Mammary epithelial cell (primary cell): ENCODE data around the gene LCOR.

Experiments
- EZH2 ChIP-seq: IDR thresholded peaks from 2 replicates; pipeline ENCODE4 v1.6.1; 2012; ENCODE audit warnings: low read length, inconsistent platforms, borderline replicate concordance
- TF ChIP-seq, protein P1 (sequence below), 2 donors: IDR thresholded peaks in 1 of 2; conservative IDR thresholded peaks in 1 of 2; 2 replicates each; pipeline ENCODE4 v1.5.1; 2011 to 2012; ENCODE audit warnings: inconsistent platforms in 2 of 2, low read length in 2 of 2, mild to moderate bottlenecking in 2 of 2, control low read depth in 1 of 2, low read depth in 1 of 2; ENCODE audit not compliant: insufficient read depth in 1 of 2; ENCODE audit errors: extremely low read depth in 1 of 2

DNA sequence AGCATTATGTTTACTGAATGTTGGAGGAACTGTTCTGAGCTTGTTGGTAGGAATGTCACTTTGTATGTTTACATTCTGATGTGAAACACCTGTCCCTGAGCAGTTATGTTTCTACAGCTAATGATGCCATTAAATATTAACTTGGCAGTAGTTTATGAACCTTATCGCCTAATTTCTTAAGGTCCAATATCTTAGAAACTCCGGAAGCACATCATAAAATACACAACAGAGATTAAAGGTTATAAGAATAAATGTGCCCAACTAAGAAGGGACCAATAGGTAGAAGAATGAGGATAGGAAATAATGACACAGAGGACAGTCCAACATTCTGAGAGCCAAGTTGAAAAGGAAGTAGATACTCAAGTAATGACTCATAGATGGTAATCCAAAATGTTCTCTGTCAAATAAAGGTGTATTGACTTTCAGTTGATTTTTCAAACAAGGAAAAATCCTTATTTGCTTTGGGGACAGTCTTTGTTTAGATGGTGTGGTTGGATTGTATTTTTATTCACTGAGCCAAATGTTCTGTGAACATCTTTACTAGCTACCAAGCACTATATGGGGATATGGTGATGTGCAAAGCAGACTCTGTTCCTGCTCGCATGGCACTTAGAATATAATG lies 31.9 kb downstream of the LCOR start:
- TF ChIP-seq, protein P1, sequence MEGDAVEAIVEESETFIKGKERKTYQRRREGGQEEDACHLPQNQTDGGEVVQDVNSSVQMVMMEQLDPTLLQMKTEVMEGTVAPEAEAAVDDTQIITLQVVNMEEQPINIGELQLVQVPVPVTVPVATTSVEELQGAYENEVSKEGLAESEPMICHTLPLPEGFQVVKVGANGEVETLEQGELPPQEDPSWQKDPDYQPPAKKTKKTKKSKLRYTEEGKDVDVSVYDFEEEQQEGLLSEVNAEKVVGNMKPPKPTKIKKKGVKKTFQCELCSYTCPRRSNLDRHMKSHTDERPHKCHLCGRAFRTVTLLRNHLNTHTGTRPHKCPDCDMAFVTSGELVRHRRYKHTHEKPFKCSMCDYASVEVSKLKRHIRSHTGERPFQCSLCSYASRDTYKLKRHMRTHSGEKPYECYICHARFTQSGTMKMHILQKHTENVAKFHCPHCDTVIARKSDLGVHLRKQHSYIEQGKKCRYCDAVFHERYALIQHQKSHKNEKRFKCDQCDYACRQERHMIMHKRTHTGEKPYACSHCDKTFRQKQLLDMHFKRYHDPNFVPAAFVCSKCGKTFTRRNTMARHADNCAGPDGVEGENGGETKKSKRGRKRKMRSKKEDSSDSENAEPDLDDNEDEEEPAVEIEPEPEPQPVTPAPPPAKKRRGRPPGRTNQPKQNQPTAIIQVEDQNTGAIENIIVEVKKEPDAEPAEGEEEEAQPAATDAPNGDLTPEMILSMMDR (conservative IDR thresholded peaks at IDR 0.05 in 1 of 2, IDR thresholded peaks at IDR 0.05 in 1 of 2; ENCODE audit: extremely low read depth in 1 of 2, insufficient read depth in 1 of 2, low read depth in 1 of 2, low read length in 2 of 2) = no peak
- no peak for TF ChIP-seq EZH2
